NT2/D1 (cell line): ENCODE measurements around the gene DEXI.

Experiments used
- DNase-seq: peaks from one replicate; pipeline ENCODE4 v3.0.0-alpha.2; 2011; ENCODE audit warnings: low read depth, low spot score
- H3K27me3 ChIP-seq: 2 replicates; pipeline ENCODE4 v1.6.0; 2011; ENCODE audit warnings: mild to moderate bottlenecking; ENCODE audit not compliant: insufficient read length, insufficient read depth
- H3K36me3 ChIP-seq: 2 replicates; pipeline ENCODE4 v1.6.1; 2011; ENCODE audit warnings: mild to moderate bottlenecking, low read length, mixed read lengths; ENCODE audit not compliant: insufficient read depth, insufficient read length
- H3K4me1 ChIP-seq: 2 replicates; pipeline ENCODE4 v1.5.1; 2011; ENCODE audit not compliant: insufficient read depth, insufficient read length
- H3K4me3 ChIP-seq: 2 replicates; pipeline ENCODE4 v1.5.1; 2011; ENCODE audit warnings: low read depth; ENCODE audit not compliant: insufficient read length
- H3K9ac ChIP-seq: 2 replicates; pipeline ENCODE4 v1.6.0; 2011; ENCODE audit warnings: low read depth; ENCODE audit not compliant: insufficient read length
- H3K9me3 ChIP-seq: 2 replicates; pipeline ENCODE4 v1.5.1; 2011; ENCODE audit warnings: mild to moderate bottlenecking, low read length; ENCODE audit not compliant: insufficient read depth
- SUZ12 ChIP-seq: IDR thresholded peaks from 2 replicates; pipeline ENCODE4 v1.6.1; 2011; ENCODE audit not compliant: insufficient read length, insufficient read depth; ENCODE audit errors: extremely low read depth
- YY1 ChIP-seq: IDR thresholded peaks from 2 replicates; pipeline ENCODE4 v1.6.1; 2011; ENCODE audit not compliant: insufficient read length, insufficient read depth
- ZNF274 ChIP-seq: IDR thresholded peaks from 2 replicates; pipeline ENCODE4 v1.6.1; 2011; ENCODE audit warnings: mild to moderate bottlenecking, low read depth, low read length

Gene DEXI

GRCh38 chr16:10934325-10935107 lies 7.8 kb downstream of the DEXI start:
- Histone ChIP-seq H3K9me3 (no peaks in the 10 kb centered on the region), H3K4me3 (no peak overlapping the region), H3K9ac (no peak overlapping the region), H3K27me3 (no peaks in the 10 kb centered on the region), H3K4me1 (peaks cover 2% of the 10 kb centered on the region), H3K36me3 (peaks cover 62% of the 10 kb centered on the region)
- TF ChIP-seq YY1: no peak
- no peak for TF ChIP-seq ZNF274
- TF ChIP-seq SUZ12: no peak
- no peak for DNase-seq

- no peak for DNase-seq
- H3K9me3 ChIP-seq: no peaks in the 10 kb centered on the region
- no peak overlapping the region for H3K9ac ChIP-seq
- H3K4me3 ChIP-seq: no peak overlapping the region
- H3K4me1 ChIP-seq: peaks cover 2% of the 10 kb centered on the region
- peaks cover 56% of the 10 kb centered on the region for H3K36me3 ChIP-seq
- TF ChIP-seq SUZ12 (no peak), ZNF274 (no peak), YY1 (no peak)
- H3K27me3 ChIP-seq: no peaks in the 10 kb centered on the region
These were observed 8.4 kb downstream of the DEXI start for GRCh38 chr16:10933865-10934264.

GRCh38 chr16:10932959-10933710 lies 9.1 kb downstream of the DEXI start:
- DNase-seq: no peak
- peaks cover 51% of the 10 kb centered on the region for H3K36me3 ChIP-seq
- no peaks in the 10 kb centered on the region for H3K9me3 ChIP-seq
- H3K4me3 ChIP-seq: no peak overlapping the region
- H3K27me3 ChIP-seq: no peaks in the 10 kb centered on the region
- TF ChIP-seq YY1 (no peak), ZNF274 (no peak), SUZ12 (no peak)
- H3K4me1 ChIP-seq: peaks cover 2% of the 10 kb centered on the region
- H3K9ac ChIP-seq: no peak overlapping the region

GRCh38 chr16:10931977-10932632 lies 10.2 kb downstream of the DEXI start:
- no peak for DNase-seq
- Histone ChIP-seq H3K36me3 (peaks cover 51% of the 10 kb centered on the region), H3K9ac (no peak overlapping the region), H3K4me1 (peaks cover 2% of the 10 kb centered on the region), H3K4me3 (no peak overlapping the region), H3K9me3 (no peaks in the 10 kb centered on the region), H3K27me3 (no peaks in the 10 kb centered on the region)
- TF ChIP-seq YY1: no peak
- TF ChIP-seq ZNF274: no peak
- TF ChIP-seq SUZ12: no peak

GRCh38 chr16:10931134-10931533 lies 11.1 kb downstream of the DEXI start:
- peaks cover 48% of the 10 kb centered on the region for H3K36me3 ChIP-seq
- no peak for DNase-seq
- H3K9me3 ChIP-seq: no peaks in the 10 kb centered on the region
- no peak overlapping the region for H3K9ac ChIP-seq
- no peak overlapping the region for H3K4me3 ChIP-seq
- H3K4me1 ChIP-seq: peaks cover 2% of the 10 kb centered on the region
- no peak for TF ChIP-seq SUZ12
- no peak for TF ChIP-seq ZNF274
- TF ChIP-seq YY1: no peak
- H3K27me3 ChIP-seq: no peaks in the 10 kb centered on the region

GRCh38 chr16:10930755-10931093 lies 11.5 kb downstream of the DEXI start:
- Histone ChIP-seq H3K9ac (no peak overlapping the region), H3K4me1 (peaks cover 2% of the 10 kb centered on the region), H3K27me3 (no peaks in the 10 kb centered on the region), H3K9me3 (no peaks in the 10 kb centered on the region), H3K4me3 (no peak overlapping the region), H3K36me3 (peaks cover 49% of the 10 kb centered on the region)
- DNase-seq: no peak
- TF ChIP-seq ZNF274: no peak
- no peak for TF ChIP-seq SUZ12
- TF ChIP-seq YY1: no peak
